H1 (cell line): ENCODE data around the gene GPR176. TPM values are rescaled to one million over a fixed set of nuclear protein-coding genes. Genes with fewer than 3 reads are reported as not detected.

Experiments used
- CTCF ChIA-PET: fragments of 300-600 bp; sonication (Branson Sonifier 250); formaldehyde crosslinking; loops from one replicate; lab custom pipeline; 2021; ENCODE audit not compliant: partially characterized antibody; lab: Charles Lee
- POLR2A ChIA-PET: fragments of 300-600 bp; sonication (Branson Sonifier 250); formaldehyde crosslinking; loops from one replicate; lab custom pipeline; 2021; ENCODE audit warnings: inconsistent platforms; ENCODE audit not compliant: partially characterized antibody; lab: Charles Lee
- DNase-seq, 2 experiments: peaks; one replicate each; pipeline versions ENCODE4 v3.0.0 to v3.0.0-alpha.2; 2010 to 2022; ENCODE audit warnings: low spot score in 2 of 2, low read depth in 1 of 2, mixed read lengths in 1 of 2
- FAIRE-seq: peaks from 2 replicates; lab custom pipeline; 2011; peaks lifted over from hg19 to GRCh38; lab: Jason Lieb, UNC
- H2AFZ ChIP-seq: 2 replicates; pipeline ENCODE4 v1.8.1; 2012; ENCODE audit warnings: low read length, inconsistent platforms
- H2AK5ac ChIP-seq: 2 replicates; pipeline ENCODE4 v1.6.1; 2013; ENCODE audit warnings: low read depth, low read length
- H2BK120ac ChIP-seq: replicated peaks from 2 replicates; pipeline ENCODE3; 2013; ENCODE audit warnings: low read depth, low read length, inconsistent platforms
- H2BK12ac ChIP-seq: 2 replicates; pipeline ENCODE4 v1.6.1; 2013; ENCODE audit warnings: low read depth, low read length
- H2BK15ac ChIP-seq: 2 replicates; pipeline ENCODE4 v1.6.1; 2013; ENCODE audit warnings: low read length
- H2BK20ac ChIP-seq: 2 replicates; pipeline ENCODE4 v1.6.1; 2013; ENCODE audit warnings: low read length
- H2BK5ac ChIP-seq: 2 replicates; pipeline ENCODE4 v1.6.1; 2013; ENCODE audit warnings: low read depth, low read length
- H3K14ac ChIP-seq: 2 replicates; pipeline ENCODE4 v1.6.1; 2013; ENCODE audit warnings: inconsistent platforms; ENCODE audit not compliant: insufficient read length
- H3K18ac ChIP-seq: 2 replicates; pipeline ENCODE4 v1.6.1; 2013; ENCODE audit warnings: low read length; ENCODE audit errors: extremely low read depth
- H3K23ac ChIP-seq: 2 replicates; pipeline ENCODE4 v1.6.1; 2013; ENCODE audit warnings: inconsistent platforms; ENCODE audit not compliant: insufficient read length
- H3K23me2 ChIP-seq: 2 replicates; pipeline ENCODE4 v1.6.1; 2013; ENCODE audit warnings: low read depth, low read length
- H3K27ac ChIP-seq: 2 replicates; pipeline ENCODE4 v1.6.1; 2011; ENCODE audit warnings: low read depth, low read length, inconsistent platforms
- H3K27me3 ChIP-seq, 4 experiments: replicated peaks in 1 of 4; 1 replicate in 1 of 4; 2 replicates in 3 of 4; pipeline versions ENCODE4 v1.6.1 to v1.8.1; 2011 to 2013; ENCODE audit warnings: low read length in 3 of 4, mild to moderate bottlenecking in 3 of 4, inconsistent platforms in 2 of 4, mixed read lengths in 2 of 4, moderate library complexity in 1 of 4; ENCODE audit not compliant: control insufficient read depth in 3 of 4, insufficient read depth in 3 of 4; ENCODE audit errors: extremely low read depth in 1 of 4
- H3K36me3 ChIP-seq, 4 experiments: 2 replicates each; pipeline versions ENCODE4 v1.6.1 to v1.8.1; 2011 to 2013; ENCODE audit warnings: mild to moderate bottlenecking in 4 of 4, low read length in 3 of 4, moderate library complexity in 2 of 4, control low read depth in 1 of 4, inconsistent platforms in 1 of 4; ENCODE audit not compliant: insufficient read depth in 4 of 4, control insufficient read depth in 2 of 4
- H3K4ac ChIP-seq: replicated peaks from 2 replicates; pipeline ENCODE3; 2013; ENCODE audit warnings: low read length, low read depth, mixed read lengths, inconsistent platforms; ENCODE audit not compliant: insufficient read length
- H3K4me1 ChIP-seq, 4 experiments: replicated peaks in 1 of 4; 1 replicate in 1 of 4; 2 replicates in 3 of 4; pipeline versions ENCODE4 v1.6.1 to v1.8.1; 2011 to 2013; ENCODE audit warnings: low read length in 3 of 4, inconsistent platforms in 2 of 4, mixed read lengths in 1 of 4; ENCODE audit not compliant: insufficient read depth in 4 of 4, control insufficient read depth in 3 of 4
- H3K4me2 ChIP-seq, 2 experiments: 2 replicates each; pipeline versions ENCODE4 v1.6.1 to v1.8.1; 2011 to 2013; ENCODE audit warnings: low read depth in 2 of 2, low read length in 2 of 2, control low read depth in 1 of 2, inconsistent platforms in 1 of 2, mild to moderate bottlenecking in 1 of 2; ENCODE audit not compliant: insufficient read depth in 1 of 2
- H3K4me3 ChIP-seq, 4 experiments: fragments of 200-600, 300-600 bp in 1 of 4; sonication (generic), shearing (Covaris generic), sonication (Bioruptor Twin) in 1 of 4; 2 replicates each; pipeline versions ENCODE4 v1.5.1 to v1.8.1; 2011 to 2016; ENCODE audit warnings: low read length in 4 of 4, low read depth in 3 of 4, control low read depth in 2 of 4, inconsistent platforms in 2 of 4, mild to moderate bottlenecking in 2 of 4, mixed read lengths in 1 of 4, moderate library complexity in 1 of 4; ENCODE audit not compliant: insufficient read depth in 2 of 4; ENCODE audit errors: extremely low read depth in 1 of 4
- H3K56ac ChIP-seq: replicated peaks from 2 replicates; pipeline ENCODE3; 2013; ENCODE audit warnings: low read depth, mild to moderate bottlenecking, mixed read lengths, low read length, inconsistent platforms; ENCODE audit not compliant: insufficient read length
- H3K79me1 ChIP-seq: 2 replicates; pipeline ENCODE4 v1.6.1; 2013; ENCODE audit warnings: low read depth, low read length, control low read depth
- H3K79me2 ChIP-seq, 2 experiments: 2 replicates each; pipeline versions ENCODE4 v1.6.1 to v1.8.1; 2012 to 2013; ENCODE audit warnings: low read length in 2 of 2, mild to moderate bottlenecking in 2 of 2, inconsistent platforms in 1 of 2; ENCODE audit not compliant: insufficient read depth in 2 of 2, control insufficient read depth in 1 of 2
- H3K9ac ChIP-seq, 4 experiments: replicated peaks in 1 of 4; 1 replicate in 1 of 4; 2 replicates in 3 of 4; pipeline versions ENCODE4 v1.6.1 to v1.8.1; 2011 to 2013; ENCODE audit warnings: low read depth in 3 of 4, low read length in 3 of 4, control low read depth in 2 of 4, mild to moderate bottlenecking in 2 of 4, moderate library complexity in 2 of 4, inconsistent platforms in 1 of 4; ENCODE audit errors: extremely low read depth in 1 of 4
- H3K9me3 ChIP-seq, 2 experiments: 2 replicates each; pipeline versions ENCODE4 v1.6.1 to v1.8.1; 2012 to 2013; ENCODE audit warnings: mild to moderate bottlenecking in 2 of 2, moderate library complexity in 2 of 2, control low read depth in 1 of 2, inconsistent platforms in 1 of 2, low read depth in 1 of 2, low read length in 1 of 2, mixed read lengths in 1 of 2; ENCODE audit not compliant: insufficient read depth in 2 of 2
- H4K20me1 ChIP-seq, 2 experiments: replicated peaks in 1 of 2; 2 replicates each; pipeline versions ENCODE3 to v1.8.1; 2011 to 2013; ENCODE audit warnings: inconsistent platforms in 2 of 2, low read length in 2 of 2, mild to moderate bottlenecking in 1 of 2; ENCODE audit not compliant: insufficient read depth in 2 of 2, control insufficient read depth in 1 of 2
- H4K5ac ChIP-seq: 2 replicates; pipeline ENCODE4 v1.6.1; 2013; ENCODE audit warnings: low read length, low read depth, mixed read lengths, inconsistent platforms; ENCODE audit not compliant: insufficient read length
- H4K8ac ChIP-seq: 2 replicates; pipeline ENCODE4 v1.8.0; 2013; ENCODE audit warnings: mild to moderate bottlenecking, moderate library complexity, low read length, inconsistent platforms; ENCODE audit not compliant: insufficient read depth; ENCODE audit errors: extremely low read depth
- H4K91ac ChIP-seq: replicated peaks from 2 replicates; pipeline ENCODE3; 2013; ENCODE audit warnings: low read length, mixed read lengths, inconsistent platforms; ENCODE audit not compliant: insufficient read length
- BACH1 ChIP-seq: IDR thresholded peaks from 2 replicates; pipeline ENCODE4 v1.6.1; 2012; ENCODE audit warnings: low read length, improper control_type of control experiment
- CBX5 ChIP-seq: fragments of 300-800, 300-1000 bp; sonication (generic); IDR thresholded peaks from 2 replicates; pipeline ENCODE4 v1.7.1; 2016; ENCODE audit warnings: antibody characterized with exemption, low read length, low read depth
- HDAC6 ChIP-seq: IDR thresholded peaks from one replicate; pipeline ENCODE4 v1.7.1; 2012; ENCODE audit warnings: low read depth, mild to moderate bottlenecking, inconsistent platforms, low read length, moderate library complexity
- KDM4A ChIP-seq: IDR thresholded peaks from one replicate; pipeline ENCODE4 v1.7.1; 2012; ENCODE audit warnings: low read depth, mild to moderate bottlenecking, moderate library complexity, low read length, inconsistent platforms; ENCODE audit not compliant: severe bottlenecking
- POLR2A ChIP-seq, 2 experiments: IDR thresholded peaks; 1 replicate in 1 of 2; 2 replicates in 1 of 2; pipeline ENCODE4 v1.6.1; 2011; ENCODE audit warnings: low read depth in 2 of 2, low read length in 2 of 2, mild to moderate bottlenecking in 2 of 2; ENCODE audit errors: control extremely low read depth in 1 of 2
- SIN3A ChIP-seq, 2 experiments: IDR thresholded peaks in 1 of 2; conservative IDR thresholded peaks in 1 of 2; 2 replicates each; pipeline ENCODE4 v1.6.1; 2011 to 2012; ENCODE audit warnings: low read length in 2 of 2, improper control_type of control experiment in 1 of 2, low read depth in 1 of 2, mild to moderate bottlenecking in 1 of 2
- SIRT6 ChIP-seq: IDR thresholded peaks from one replicate; pipeline ENCODE4 v1.7.1; 2012; ENCODE audit warnings: low read length, inconsistent platforms
- TAF7 ChIP-seq: optimal IDR thresholded peaks from 2 replicates; pipeline ENCODE3; 2011; ENCODE audit warnings: low read depth, mild to moderate bottlenecking, inconsistent platforms, low read length, moderate library complexity, borderline replicate concordance
- WGBS, 2 experiments: shearing (Covaris generic) in 1 of 2; methylation state at CpG; one replicate each; pipeline versions ENCODE4 v1.1.6 to v1.1.7; 2013 to 2015; ENCODE audit warnings: low lambda C conversion rate in 2 of 2, mixed read lengths in 2 of 2, inconsistent platforms in 1 of 2, low coverage in 1 of 2, missing lambda C conversion rate in 1 of 2; ENCODE audit not compliant: insufficient replicate concordance in 2 of 2, insufficient coverage in 1 of 2, insufficient read length in 1 of 2; ENCODE audit errors: extremely low coverage in 1 of 2, missing lambda C conversion rate in 1 of 2; 5-methylcytosine and 5-hydroxymethylcytosine counted together
- polyA plus RNA-seq, 7 experiments: library from polyadenylated mRNA; depleted of rRNA in 3 of 7; stranded (reverse) in 5 of 7; unstranded in 2 of 7; fragments of >200 nt in 5 of 7; fragments of 200-250 nt in 2 of 7; gene quantifications; 1 replicate in 5 of 7; 2 replicates in 1 of 7; 4 replicates in 1 of 7; pipeline versions ENCODE4 v1.2.1 to v1.2.3, GENCODE V29; 2011 to 2013; ENCODE audit warnings: missing spikeins in 2 of 7, mixed read lengths in 2 of 7
- total RNA-seq: library from RNA; stranded (reverse); fragmentation: NEBNext Ultra II Directional; extraction: Animal tissue kit (Norgen Biotek cat#: 25700); gene quantifications from 2 replicates; pipeline ENCODE4 v1.2.1, GENCODE V29; 2021
- TF ChIP-seq, protein P1 (sequence below), 3 experiments: IDR thresholded peaks; 1 replicate in 2 of 3; 2 replicates in 1 of 3; pipeline versions ENCODE4 v1.5.1 to v1.6.1; 2011; ENCODE audit warnings: low read length in 3 of 3, mild to moderate bottlenecking in 3 of 3, inconsistent platforms in 2 of 3, low read depth in 1 of 3, moderate library complexity in 1 of 3; ENCODE audit not compliant: insufficient read depth in 1 of 3; ENCODE audit errors: control extremely low read depth in 1 of 3
- TF ChIP-seq, protein P2 (sequence below): IDR thresholded peaks from 2 replicates; pipeline ENCODE4 v1.6.1; 2011; ENCODE audit warnings: low read depth, mild to moderate bottlenecking, low read length; ENCODE audit not compliant: insufficient read depth

GPR176 gene
- total and polyA plus RNA-seq, 2 of the 8 experiments (the other 6 are each of a cell fraction or from before 2014, with no cell fraction given), result 190 to 281 TPM

DNA sequence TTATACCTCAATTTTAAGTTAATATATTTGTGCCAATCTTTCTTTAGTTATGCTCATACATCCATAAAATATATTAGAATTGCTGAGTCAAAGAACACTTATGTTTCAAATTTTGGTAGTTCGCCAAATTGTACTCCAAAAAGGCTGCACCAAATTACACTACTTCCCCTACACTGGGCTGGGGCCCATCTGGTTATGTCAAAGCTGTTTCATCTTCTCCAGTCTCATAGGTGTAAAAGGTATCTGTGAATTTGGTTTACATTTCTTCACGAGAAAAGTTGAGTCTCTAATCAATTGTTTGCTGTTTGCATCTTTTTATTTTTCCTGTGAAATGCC, 138.1 kb downstream of the GPR176 start:
- no peak for DNase-seq
- CTCF ChIA-PET, result interaction anchor here (1.5 kb wide), 2 partner anchors 16 to 25 kb away, joined by 3 to 4 read pairs; no protein-coding TSS in a partner anchor
- H3K79me2 ChIP-seq, result peaks cover 0 to 17% of the 10 kb centered on the region in 2 experiments; a peak in 2 of 4 replicates
- TF ChIP-seq POLR2A (IDR thresholded peaks at IDR 0.05; ENCODE audit: control extremely low read depth in 1 of 2, low read depth in 2 of 2, low read length in 2 of 2) (no peak), SIRT6 (no peak), SIN3A (conservative IDR thresholded peaks at IDR 0.05 in 1 of 2, IDR thresholded peaks at IDR 0.05 in 1 of 2; ENCODE audit: low read depth in 1 of 2, low read length in 2 of 2) (no peak), BACH1 (no peak), HDAC6 (no peak), TAF7 (no peak), CBX5 (no peak), KDM4A (no peak)
- TF ChIP-seq, protein P1, sequence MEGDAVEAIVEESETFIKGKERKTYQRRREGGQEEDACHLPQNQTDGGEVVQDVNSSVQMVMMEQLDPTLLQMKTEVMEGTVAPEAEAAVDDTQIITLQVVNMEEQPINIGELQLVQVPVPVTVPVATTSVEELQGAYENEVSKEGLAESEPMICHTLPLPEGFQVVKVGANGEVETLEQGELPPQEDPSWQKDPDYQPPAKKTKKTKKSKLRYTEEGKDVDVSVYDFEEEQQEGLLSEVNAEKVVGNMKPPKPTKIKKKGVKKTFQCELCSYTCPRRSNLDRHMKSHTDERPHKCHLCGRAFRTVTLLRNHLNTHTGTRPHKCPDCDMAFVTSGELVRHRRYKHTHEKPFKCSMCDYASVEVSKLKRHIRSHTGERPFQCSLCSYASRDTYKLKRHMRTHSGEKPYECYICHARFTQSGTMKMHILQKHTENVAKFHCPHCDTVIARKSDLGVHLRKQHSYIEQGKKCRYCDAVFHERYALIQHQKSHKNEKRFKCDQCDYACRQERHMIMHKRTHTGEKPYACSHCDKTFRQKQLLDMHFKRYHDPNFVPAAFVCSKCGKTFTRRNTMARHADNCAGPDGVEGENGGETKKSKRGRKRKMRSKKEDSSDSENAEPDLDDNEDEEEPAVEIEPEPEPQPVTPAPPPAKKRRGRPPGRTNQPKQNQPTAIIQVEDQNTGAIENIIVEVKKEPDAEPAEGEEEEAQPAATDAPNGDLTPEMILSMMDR (IDR thresholded peaks at IDR 0.05; ENCODE audit: control extremely low read depth in 1 of 3, insufficient read depth in 1 of 3, low read depth in 1 of 3, low read length in 3 of 3), result no peak
- TF ChIP-seq, protein P2, sequence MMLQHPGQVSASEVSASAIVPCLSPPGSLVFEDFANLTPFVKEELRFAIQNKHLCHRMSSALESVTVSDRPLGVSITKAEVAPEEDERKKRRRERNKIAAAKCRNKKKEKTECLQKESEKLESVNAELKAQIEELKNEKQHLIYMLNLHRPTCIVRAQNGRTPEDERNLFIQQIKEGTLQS, result no peak

More for the DNA sequence above, 138.1 kb downstream of the GPR176 start:
- H4K5ac ChIP-seq, result no peak overlapping the region
- no peaks in the 10 kb centered on the region for H3K36me3 ChIP-seq
- no peaks in the 10 kb centered on the region for H4K20me1 ChIP-seq
- H3K4ac ChIP-seq, result no peak overlapping the region
- no peak overlapping the region for H3K18ac ChIP-seq
- no peak for FAIRE-seq
- no peak overlapping the region for H4K91ac ChIP-seq
- H2BK15ac ChIP-seq, result no peak overlapping the region
- H3K4me2 ChIP-seq, result peak overlapping the region; percentile 60 to 99
- H3K79me1 ChIP-seq, result no peaks in the 10 kb centered on the region
- no peak overlapping the region for H2BK12ac ChIP-seq
- no peak overlapping the region for H2AK5ac ChIP-seq
- no peak overlapping the region for H3K23ac ChIP-seq
- no peaks in the 10 kb centered on the region for H3K27me3 ChIP-seq
- H3K14ac ChIP-seq, result no peak overlapping the region
- no peak overlapping the region for H3K27ac ChIP-seq
- H2BK120ac ChIP-seq, result no peak overlapping the region
- H4K8ac ChIP-seq, result no peak overlapping the region
- 85% methylated on average over 2 of the region's 2 CpGs; no CpG with 5 or more reads in 1 of the 2 experiments for WGBS, 2 experiments
- H3K4me3 ChIP-seq, result peak overlapping the region; percentile 16 to 97 (median 60); a peak in 5 of 8 replicates
- peaks cover 0 to 22% (median 14%) of the 10 kb centered on the region in 4 experiments; a peak in 5 of 7 replicates for H3K4me1 ChIP-seq
- peak overlapping the region; percentile 93; the same call in 1 of the 2 replicates for H2AFZ ChIP-seq
- no peak overlapping the region for H2BK5ac ChIP-seq
- no peaks in the 10 kb centered on the region for H3K9me3 ChIP-seq
- H2BK20ac ChIP-seq, result no peak overlapping the region
- H3K56ac ChIP-seq, result no peak overlapping the region
- POLR2A ChIA-PET, result interaction anchor here (1.2 to 1.9 kb wide), 7 partner anchors 13 to 201 kb away, joined by 4 to 10 read pairs (median 7); partner anchors contain the start of genes EIF2AK4 and THBS1
- no peak overlapping the region for H3K9ac ChIP-seq
- peaks cover 7% of the 10 kb centered on the region for H3K23me2 ChIP-seq
